ENCODE measurements around the gene MICAL3. TPM values are rescaled to one million over a fixed set of nuclear protein-coding genes. Genes with fewer than 3 reads are reported as not detected.

The MICAL3 gene
- total and polyA plus RNA-seq, 2 experiments from 2014 or later: 6.1 to 25.1 TPM

- Histone ChIP-seq H3K9me3 (ENCODE audit: low read depth) (no peaks in the 10 kb centered on the region), H3K36me3 (ENCODE audit: low read depth) (no peaks in the 10 kb centered on the region), H3K9me2 (ENCODE audit: insufficient read depth) (no peaks in the 10 kb centered on the region), H3K4me2 (ENCODE audit: unreplicated experiment) (no peak overlapping the region), H4K20me1 (ENCODE audit: insufficient read depth) (no peaks in the 10 kb centered on the region), H3K27me3 (replicated peaks; ENCODE audit: insufficient read depth) (no peaks in the 10 kb centered on the region), H3F3A (ENCODE audit: insufficient read depth) (no peaks in the 10 kb centered on the region), H3K9ac (no peak overlapping the region), H3K4me3 (no peak overlapping the region), H3K4me1 (ENCODE audit: insufficient read depth) (no peaks in the 10 kb centered on the region), H3K27ac (no peak overlapping the region), H3K79me2 (ENCODE audit: insufficient read depth) (no peaks in the 10 kb centered on the region), H2AFZ (no peak overlapping the region)
- in situ Hi-C loops (cut with MboI): no loop called here
- DNase-seq: no peak
- WGBS, 2 experiments (ENCODE audit: low coverage in 1 of 2, low lambda C conversion rate in 2 of 2, missing lambda C conversion rate in 2 of 2): 93 to 94% methylated on average over 23 of the region's 23 CpGs
- no peak for TF ChIP-seq EZH2phosphoT487 (IDR thresholded peaks at IDR 0.05; ENCODE audit: insufficient read depth, low read depth)
- no peak for TF ChIP-seq EZH2 (IDR thresholded peaks at IDR 0.05; ENCODE audit: insufficient read depth, poor library complexity, severe bottlenecking)
These were observed 226.4 kb downstream of the MICAL3 start for GRCh38 chr22:17797721-17798559.

GRCh38 chr22:17796695-17797094, 227.7 kb downstream of the MICAL3 start:
- DNase-seq: no peak
- H3K9me3 ChIP-seq (ENCODE audit: low read depth): no peaks in the 10 kb centered on the region
- no peaks in the 10 kb centered on the region for H4K20me1 ChIP-seq (ENCODE audit: insufficient read depth)
- no peaks in the 10 kb centered on the region for H3K4me1 ChIP-seq (ENCODE audit: insufficient read depth)
- H3K27ac ChIP-seq: no peak overlapping the region
- H3K79me2 ChIP-seq (ENCODE audit: insufficient read depth): no peaks in the 10 kb centered on the region
- no peak overlapping the region for H3K4me2 ChIP-seq (ENCODE audit: unreplicated experiment)
- no peak for TF ChIP-seq EZH2 (IDR thresholded peaks at IDR 0.05; ENCODE audit: insufficient read depth, poor library complexity, severe bottlenecking)
- TF ChIP-seq EZH2phosphoT487 (IDR thresholded peaks at IDR 0.05; ENCODE audit: insufficient read depth, low read depth): no peak
- H3K4me3 ChIP-seq: no peak overlapping the region
- H2AFZ ChIP-seq: no peak overlapping the region
- H3K36me3 ChIP-seq (ENCODE audit: low read depth): no peaks in the 10 kb centered on the region
- no peaks in the 10 kb centered on the region for H3K9me2 ChIP-seq (ENCODE audit: insufficient read depth)
- no peaks in the 10 kb centered on the region for H3K27me3 ChIP-seq (replicated peaks; ENCODE audit: insufficient read depth)
- no peak overlapping the region for H3K9ac ChIP-seq
- no peaks in the 10 kb centered on the region for H3F3A ChIP-seq (ENCODE audit: insufficient read depth)
- 95 to 100% methylated on average over 5 of the region's 5 CpGs for WGBS, 2 experiments (ENCODE audit: low coverage in 1 of 2, low lambda C conversion rate in 2 of 2, missing lambda C conversion rate in 2 of 2)
- in situ Hi-C loops (cut with MboI): no loop called here

- TF ChIP-seq EZH2 (IDR thresholded peaks at IDR 0.05; ENCODE audit: insufficient read depth, poor library complexity, severe bottlenecking) (no peak), EZH2phosphoT487 (IDR thresholded peaks at IDR 0.05; ENCODE audit: insufficient read depth, low read depth) (no peak)
- 95 to 96% methylated on average over 32 of the region's 32 CpGs for WGBS, 2 experiments (ENCODE audit: low coverage in 1 of 2, low lambda C conversion rate in 2 of 2, missing lambda C conversion rate in 2 of 2)
- no peak overlapping the region for H3K9ac ChIP-seq
These were observed 228.5 kb downstream of the MICAL3 start for GRCh38 chr22:17795661-17796548.

GRCh38 chr22:17794726-17795542, 229.4 kb downstream of the MICAL3 start:
- WGBS, 2 experiments (ENCODE audit: low coverage in 1 of 2, low lambda C conversion rate in 2 of 2, missing lambda C conversion rate in 2 of 2): 95 to 96% methylated on average over 25 of the region's 25 CpGs
- Histone ChIP-seq H3K27me3 (replicated peaks; ENCODE audit: insufficient read depth) (no peaks in the 10 kb centered on the region), H3K27ac (no peak overlapping the region), H3F3A (ENCODE audit: insufficient read depth) (no peaks in the 10 kb centered on the region), H3K4me2 (ENCODE audit: unreplicated experiment) (no peak overlapping the region), H2AFZ (no peak overlapping the region), H3K79me2 (ENCODE audit: insufficient read depth) (no peaks in the 10 kb centered on the region), H3K4me3 (no peak overlapping the region), H3K4me1 (ENCODE audit: insufficient read depth) (no peaks in the 10 kb centered on the region), H3K9ac (no peak overlapping the region), H3K36me3 (ENCODE audit: low read depth) (no peaks in the 10 kb centered on the region), H3K9me3 (ENCODE audit: low read depth) (no peaks in the 10 kb centered on the region), H4K20me1 (ENCODE audit: insufficient read depth) (no peaks in the 10 kb centered on the region), H3K9me2 (ENCODE audit: insufficient read depth) (no peaks in the 10 kb centered on the region)
- in situ Hi-C loops (cut with MboI): no loop called here
- TF ChIP-seq EZH2phosphoT487 (IDR thresholded peaks at IDR 0.05; ENCODE audit: insufficient read depth, low read depth) (no peak), EZH2 (IDR thresholded peaks at IDR 0.05; ENCODE audit: insufficient read depth, poor library complexity, severe bottlenecking) (no peak)
- no peak for DNase-seq

More at GRCh38 chr22:17795661-17796548, 228.5 kb downstream of the MICAL3 start:
- no peaks in the 10 kb centered on the region for H3K27me3 ChIP-seq (replicated peaks; ENCODE audit: insufficient read depth)
- H3K4me2 ChIP-seq (ENCODE audit: unreplicated experiment): no peak overlapping the region
- H2AFZ ChIP-seq: no peak overlapping the region
- no peaks in the 10 kb centered on the region for H3K9me2 ChIP-seq (ENCODE audit: insufficient read depth)
- H3K36me3 ChIP-seq (ENCODE audit: low read depth): no peaks in the 10 kb centered on the region
- H3K27ac ChIP-seq: no peak overlapping the region
- in situ Hi-C loops (cut with MboI): no loop called here
- no peaks in the 10 kb centered on the region for H4K20me1 ChIP-seq (ENCODE audit: insufficient read depth)
- no peaks in the 10 kb centered on the region for H3F3A ChIP-seq (ENCODE audit: insufficient read depth)
- no peak for DNase-seq
- no peaks in the 10 kb centered on the region for H3K4me1 ChIP-seq (ENCODE audit: insufficient read depth)
- H3K79me2 ChIP-seq (ENCODE audit: insufficient read depth): no peaks in the 10 kb centered on the region
- no peak overlapping the region for H3K4me3 ChIP-seq
- no peaks in the 10 kb centered on the region for H3K9me3 ChIP-seq (ENCODE audit: low read depth)

Measured in GM23248 (cell line).